NCI-H1092 treated with DMSO at 0.1 percent for 48 hours (cell line): ENCODE results near the gene GATC.

Source experiments
- DNase-seq: peaks from one replicate; lab custom pipeline; 2025; lab: John Stamatoyannopoulos, UW

GATC gene

DNA sequence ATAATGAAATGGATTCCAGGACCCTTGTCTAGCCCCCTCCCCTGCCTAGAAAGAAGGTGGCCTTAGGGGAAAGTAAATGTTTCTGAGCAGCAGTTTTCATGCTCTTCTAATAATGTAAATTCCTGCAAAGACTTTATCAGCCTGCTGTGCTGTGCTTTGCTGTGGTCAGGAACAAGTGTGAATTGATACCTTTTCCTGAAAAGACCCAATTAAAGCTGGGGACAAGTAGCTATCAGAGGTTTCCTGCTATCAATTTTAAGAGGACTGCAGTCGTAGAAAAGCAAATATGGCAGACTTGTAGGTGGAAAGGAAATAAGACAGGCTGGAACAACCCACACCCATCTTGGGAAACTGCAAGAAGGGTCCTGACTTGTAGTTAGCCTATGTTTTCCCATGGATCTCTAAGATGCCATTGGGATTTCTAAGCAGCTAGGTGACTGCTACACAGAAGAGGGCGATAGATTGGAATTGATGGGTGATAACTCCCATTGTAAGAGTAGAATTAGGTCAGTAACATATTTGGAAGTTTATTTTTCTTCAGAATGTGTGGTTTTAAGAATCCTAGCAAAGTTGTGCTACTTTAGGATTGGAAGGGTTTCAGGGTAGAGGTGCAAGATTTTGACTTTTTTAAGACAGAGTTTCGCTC is 52.7 kb downstream of the GATC start:
- no peak for DNase-seq

DNA sequence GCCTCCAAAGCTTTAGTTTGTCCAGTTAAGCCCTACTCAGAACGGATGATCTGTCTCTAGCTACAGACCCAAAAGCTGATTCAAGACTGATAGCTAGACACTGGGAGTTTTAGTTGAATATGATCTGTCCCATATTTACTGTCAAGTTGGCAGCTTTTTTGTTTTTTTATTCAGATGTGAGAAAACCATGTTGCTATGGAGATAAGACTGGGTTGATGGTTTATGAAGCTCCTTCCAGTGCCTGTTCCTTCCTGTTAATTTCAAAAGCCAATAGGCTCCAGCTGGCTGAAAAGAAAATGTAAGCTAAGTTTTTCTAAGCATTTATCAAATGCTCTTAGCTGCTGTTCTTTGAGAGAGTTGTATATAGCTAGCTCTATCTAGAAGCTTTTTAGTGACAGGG is 54.3 kb downstream of the GATC start:
- DNase-seq = no peak

DNA sequence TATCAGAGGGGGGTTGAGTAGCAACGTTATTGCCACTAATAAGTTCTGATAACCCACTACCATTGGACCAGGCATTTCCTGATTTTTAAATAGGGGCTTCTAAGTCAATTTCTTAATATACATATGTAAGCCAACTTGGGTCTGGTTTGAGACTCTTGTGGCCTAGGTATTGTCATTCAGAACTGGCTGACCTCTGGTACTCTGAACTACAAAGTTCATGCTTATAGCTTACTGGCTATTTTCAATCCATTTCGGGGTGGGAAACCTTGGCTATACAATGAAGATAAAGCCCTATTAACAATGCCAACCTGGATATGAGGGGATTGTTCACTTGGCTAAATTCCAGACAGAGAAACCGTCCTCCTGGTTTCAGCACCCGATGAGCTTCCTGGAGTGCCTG is 58.3 kb downstream of the GATC start:
- no peak for DNase-seq

DNA sequence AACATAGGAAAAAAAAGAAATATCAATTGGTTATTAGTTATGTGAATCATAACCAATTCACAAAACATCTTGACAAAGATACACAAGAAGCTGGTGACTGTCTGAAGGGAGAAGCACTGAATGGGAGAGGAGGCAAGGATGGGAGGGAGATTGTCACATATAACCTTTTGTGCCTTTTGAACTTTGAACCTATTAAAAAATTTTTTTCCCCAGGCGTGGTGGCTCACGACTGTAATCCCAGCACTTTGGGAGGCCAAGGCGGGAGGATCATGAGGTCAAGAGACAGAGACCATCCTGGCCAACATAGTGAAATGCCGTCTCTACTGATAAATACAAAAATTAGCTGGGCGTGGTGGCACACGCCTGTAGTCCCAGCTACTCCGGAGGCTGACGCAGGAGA is 62.3 kb downstream of the GATC start:
- no peak for DNase-seq
